Gastrocnemius medialis (tissue), 4 donors: ENCODE results near the gene CATSPERB.

Experiments
- CTCF ChIP-seq, 5 experiments: fragments of 450-650 bp in 3 of 5; fragments of 200-600 bp in 2 of 5; sonication (generic) in 2 of 5; IDR thresholded peaks in 4 of 5; conservative IDR thresholded peaks in 1 of 5; 1 replicate in 4 of 5; 2 replicates in 1 of 5; pipeline ENCODE4 v1.5.1; 2016 to 2019; ENCODE audit warnings: antibody characterized with exemption in 5 of 5, mild to moderate bottlenecking in 3 of 5, moderate library complexity in 3 of 5
- POLR2A ChIP-seq, 2 donors: fragments of 450-650 bp; IDR thresholded peaks; one replicate each; pipeline ENCODE4 v1.6.1; 2017; ENCODE audit warnings: antibody characterized with exemption in 2 of 2, mild to moderate bottlenecking in 2 of 2, moderate library complexity in 2 of 2

- TF ChIP-seq CTCF (IDR thresholded peaks at IDR 0.05 in 4 of 5, conservative IDR thresholded peaks at IDR 0.05 in 1 of 5) (no peak), POLR2A (IDR thresholded peaks at IDR 0.05) (no peak)
Observed at GRCh38 chr14:91611528-91611927, 120.4 kb downstream of the CATSPERB start.
